ENCODE data around the gene CMIP.

DNA sequence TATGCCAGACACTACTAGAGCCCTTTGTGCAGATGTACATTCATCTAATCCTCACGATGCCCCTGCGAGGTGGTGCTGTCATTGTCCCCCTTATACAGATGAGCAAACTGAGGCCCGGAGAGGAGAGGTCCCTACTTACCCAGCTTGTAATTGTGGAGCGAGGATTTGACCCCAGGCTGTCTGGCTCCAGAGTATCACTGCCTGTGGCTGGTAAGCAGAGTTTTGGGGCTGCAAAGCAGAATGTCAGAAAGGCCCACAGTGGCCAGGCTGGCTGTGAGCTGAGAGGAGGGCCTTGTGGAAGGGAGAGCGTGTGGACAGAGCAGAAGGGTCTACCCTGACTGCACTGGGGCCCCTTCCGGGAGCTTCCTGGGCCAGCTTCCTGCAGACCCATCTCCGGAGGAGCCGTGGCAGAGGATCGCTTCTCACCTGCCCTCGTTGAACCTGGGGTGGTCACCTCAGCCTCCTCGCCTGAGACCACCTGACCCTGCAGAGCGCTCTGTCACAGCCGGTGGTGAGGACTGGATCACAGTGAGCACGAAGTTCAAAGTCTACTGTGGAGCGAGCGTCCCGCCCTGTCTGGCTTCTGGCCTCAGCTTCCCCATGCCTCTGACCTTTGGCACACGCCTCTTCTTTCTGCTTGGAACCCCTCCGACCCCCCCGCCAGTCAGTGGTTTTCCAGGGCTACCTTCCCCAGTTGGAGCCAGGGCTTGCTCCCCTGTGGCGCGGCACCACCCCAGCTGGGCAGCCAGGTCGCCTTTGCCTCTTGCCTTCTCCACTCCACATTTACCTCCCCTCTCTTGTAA, 12.1 kb downstream of the CMIP start:
- TF ChIP-seq, protein P1, sequence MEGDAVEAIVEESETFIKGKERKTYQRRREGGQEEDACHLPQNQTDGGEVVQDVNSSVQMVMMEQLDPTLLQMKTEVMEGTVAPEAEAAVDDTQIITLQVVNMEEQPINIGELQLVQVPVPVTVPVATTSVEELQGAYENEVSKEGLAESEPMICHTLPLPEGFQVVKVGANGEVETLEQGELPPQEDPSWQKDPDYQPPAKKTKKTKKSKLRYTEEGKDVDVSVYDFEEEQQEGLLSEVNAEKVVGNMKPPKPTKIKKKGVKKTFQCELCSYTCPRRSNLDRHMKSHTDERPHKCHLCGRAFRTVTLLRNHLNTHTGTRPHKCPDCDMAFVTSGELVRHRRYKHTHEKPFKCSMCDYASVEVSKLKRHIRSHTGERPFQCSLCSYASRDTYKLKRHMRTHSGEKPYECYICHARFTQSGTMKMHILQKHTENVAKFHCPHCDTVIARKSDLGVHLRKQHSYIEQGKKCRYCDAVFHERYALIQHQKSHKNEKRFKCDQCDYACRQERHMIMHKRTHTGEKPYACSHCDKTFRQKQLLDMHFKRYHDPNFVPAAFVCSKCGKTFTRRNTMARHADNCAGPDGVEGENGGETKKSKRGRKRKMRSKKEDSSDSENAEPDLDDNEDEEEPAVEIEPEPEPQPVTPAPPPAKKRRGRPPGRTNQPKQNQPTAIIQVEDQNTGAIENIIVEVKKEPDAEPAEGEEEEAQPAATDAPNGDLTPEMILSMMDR (IDR thresholded peaks at IDR 0.05; ENCODE audit: borderline replicate concordance, extremely low read depth, low read length, poor library complexity, severe bottlenecking) = no peak
- TF ChIP-seq EZH2 (IDR thresholded peaks at IDR 0.05; ENCODE audit: borderline replicate concordance, low read depth, low read length, severe bottlenecking) = no peak
